Measurements from ENCODE around the gene TEX44. TPM values are rescaled to one million over a fixed set of nuclear protein-coding genes. Genes with fewer than 3 reads are reported as not detected.
"Not testable (repeated sequence)": the region's sequence is repeated elsewhere in the genome, so short reads cannot be mapped to it uniquely, and the experiment has no call there.

The TEX44 gene
- polyA plus RNA-seq, 12 donors: not detected

- not testable (repeated sequence) for DNase-seq
Measured at GRCh38 chr2:231570915-231571314, 21.7 kb upstream of the TEX44 start.

- no peak for DNase-seq
Measured at GRCh38 chr2:231571661-231572191, 20.9 kb upstream of the TEX44 start.

- no peak for DNase-seq
Measured at GRCh38 chr2:231573096-231573495, 19.6 kb upstream of the TEX44 start.

- no peak for DNase-seq
Measured at GRCh38 chr2:231573698-231574421, 18.8 kb upstream of the TEX44 start.

GRCh38 chr2:231575612-231576256, 16.9 kb upstream of the TEX44 start:
- no peak for DNase-seq

GRCh38 chr2:231576465-231576864, 16.2 kb upstream of the TEX44 start:
- DNase-seq: no peak

- DNase-seq: not testable (repeated sequence)
Measured at GRCh38 chr2:231578655-231579054, 14.0 kb upstream of the TEX44 start.

GRCh38 chr2:231579560-231579959, 13.1 kb upstream of the TEX44 start:
- no peak for DNase-seq

GRCh38 chr2:231581328-231581727, 11.3 kb upstream of the TEX44 start:
- no peak for DNase-seq

GRCh38 chr2:231583982-231584381, 8.7 kb upstream of the TEX44 start:
- no peak for DNase-seq

- DNase-seq: not testable (repeated sequence)
Measured at GRCh38 chr2:231587744-231588143, 4.9 kb upstream of the TEX44 start.

GRCh38 chr2:231589656-231590055, 3.0 kb upstream of the TEX44 start:
- no peak for DNase-seq

- DNase-seq: no peak
Measured at GRCh38 chr2:231590614-231591013, 2.0 kb upstream of the TEX44 start.

- DNase-seq: no peak
Measured at GRCh38 chr2:231593666-231594065, 1.0 kb downstream of the TEX44 start.

GRCh38 chr2:231597014-231597611, 4.4 kb downstream of the TEX44 start:
- DNase-seq: peak; percentile 45

- no peak for DNase-seq
Measured at GRCh38 chr2:231597627-231598026, 5.0 kb downstream of the TEX44 start.

GRCh38 chr2:231600619-231601355, 8.1 kb downstream of the TEX44 start:
- DNase-seq: no peak

- DNase-seq: peak; percentile 74
Measured at GRCh38 chr2:231601356-231602229, 8.9 kb downstream of the TEX44 start.

GRCh38 chr2:231602859-231603467, 10.3 kb downstream of the TEX44 start:
- no peak for DNase-seq

GRCh38 chr2:231604101-231604684, 11.5 kb downstream of the TEX44 start:
- DNase-seq: peak; percentile 59
